ENCODE measurements around the gene MED6.

- TF ChIP-seq CTCF (IDR thresholded peaks at IDR 0.05) (peak in 1 of 6 experiments; percentile 7), POLR2A (IDR thresholded peaks at IDR 0.05) (no peak)
Observed at GRCh38 chr14:70641548-70642302, 41.3 kb upstream of the MED6 start, which contains the start of gene TTC9.

Measured in adrenal gland (tissue), 5 donors.